IPS-NIHi11 (cell line): ENCODE results near the gene ENG.
A peak's percentile ranks its signal among the peaks of the same experiment; 100 is the strongest.
"Not testable (repeated sequence)": the region's sequence is repeated elsewhere in the genome, so short reads cannot be mapped to it uniquely, and the experiment has no call there.

Experiments
- DNase-seq: peaks from one replicate; pipeline ENCODE4 v3.0.0; 2012; ENCODE audit warnings: mixed read lengths, low spot score

Gene ENG

DNA sequence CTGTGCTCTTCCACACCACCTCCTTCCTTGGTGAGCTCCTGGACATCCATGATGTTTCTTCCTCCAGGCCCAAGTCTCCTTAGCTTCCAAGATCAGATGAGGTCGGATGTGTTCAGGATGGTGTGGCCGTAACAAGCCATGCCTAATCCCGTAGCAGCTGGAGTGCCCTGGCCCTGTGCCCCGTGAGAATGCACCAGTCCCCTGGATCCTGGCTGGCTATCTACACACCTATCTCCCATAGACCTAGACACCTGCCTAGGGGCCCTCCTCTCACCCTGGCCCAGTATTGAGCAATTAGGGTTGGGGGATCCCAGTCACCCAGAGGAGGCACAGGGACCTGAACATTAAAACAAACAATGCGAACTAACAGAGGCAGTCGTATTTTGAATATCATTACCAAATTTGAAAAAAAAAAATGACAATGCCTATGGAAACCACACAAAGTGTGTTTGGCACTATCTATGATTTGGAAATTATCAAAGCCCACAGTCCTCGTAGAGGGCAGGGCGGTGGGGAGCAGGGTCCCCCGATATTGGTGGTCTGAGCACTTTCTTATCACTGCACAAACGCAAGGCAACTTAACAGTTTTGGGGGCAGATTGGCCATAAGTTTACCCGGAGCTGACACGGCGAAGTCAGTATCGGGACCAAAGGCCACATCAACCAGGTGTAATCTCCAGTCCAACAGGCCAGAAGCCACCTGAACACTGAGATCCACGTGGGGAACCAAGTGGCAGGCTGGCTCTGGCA is 13.2 kb downstream of the ENG start:
- no peak for DNase-seq

DNA sequence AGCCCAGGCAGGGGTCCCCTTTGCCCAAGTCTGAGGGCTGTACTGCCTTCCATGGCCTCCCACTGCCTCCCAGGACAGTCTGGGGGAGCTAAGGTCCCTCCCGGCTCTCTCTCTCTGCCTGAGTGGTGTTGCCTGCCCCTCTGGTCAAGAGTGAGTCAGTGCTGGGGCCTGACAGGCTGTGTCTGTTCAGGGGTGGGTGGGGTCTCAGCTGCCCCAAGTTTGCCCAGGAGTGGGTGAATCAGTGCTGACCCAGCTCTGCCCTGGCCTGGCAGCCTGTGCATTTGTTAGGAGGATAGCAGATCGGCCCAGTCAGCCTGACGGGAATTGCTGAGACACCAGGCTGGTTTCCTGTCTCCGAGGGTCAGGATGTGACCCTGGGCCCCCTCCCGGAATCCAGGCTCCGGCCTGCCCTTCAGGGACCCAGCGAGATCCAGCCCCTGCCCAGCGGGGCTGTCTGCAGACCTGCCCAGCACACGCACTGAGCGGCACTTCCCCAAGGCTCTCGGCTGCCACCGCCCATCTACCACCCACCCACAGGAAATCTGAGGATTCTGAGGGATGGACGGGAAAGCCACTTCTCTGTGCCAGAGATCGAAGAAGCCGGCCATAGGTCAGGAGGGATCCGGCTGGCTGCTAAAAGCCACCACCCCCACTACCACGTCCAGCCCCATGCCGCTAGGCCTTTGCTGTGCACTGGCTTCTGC is 15.9 kb downstream of the ENG start:
- DNase-seq, result no peak

DNA sequence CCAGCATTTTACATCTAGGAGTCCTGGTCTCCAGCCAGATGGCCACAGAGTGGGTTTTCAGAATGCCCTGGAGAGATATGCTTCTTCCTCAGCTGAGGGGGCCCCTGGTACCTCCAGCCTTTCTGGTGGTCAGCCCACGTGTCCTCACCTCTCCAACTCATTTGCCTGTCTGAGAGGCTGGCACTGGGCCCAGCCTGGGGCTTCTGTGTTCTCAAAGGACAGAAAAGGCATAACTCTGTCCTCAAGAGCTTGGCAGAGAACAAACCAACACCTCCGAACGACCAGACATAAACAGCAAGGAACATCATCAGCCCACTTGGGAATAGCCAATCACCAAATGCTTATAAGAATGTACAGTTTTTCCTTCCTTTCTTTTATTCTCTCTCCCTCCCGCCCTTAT is 17.1 kb downstream of the ENG start:
- DNase-seq, result no peak

- not testable (repeated sequence) for DNase-seq
Measured at GRCh38 chr9:127836561-127836960, 17.9 kb downstream of the ENG start.

DNA sequence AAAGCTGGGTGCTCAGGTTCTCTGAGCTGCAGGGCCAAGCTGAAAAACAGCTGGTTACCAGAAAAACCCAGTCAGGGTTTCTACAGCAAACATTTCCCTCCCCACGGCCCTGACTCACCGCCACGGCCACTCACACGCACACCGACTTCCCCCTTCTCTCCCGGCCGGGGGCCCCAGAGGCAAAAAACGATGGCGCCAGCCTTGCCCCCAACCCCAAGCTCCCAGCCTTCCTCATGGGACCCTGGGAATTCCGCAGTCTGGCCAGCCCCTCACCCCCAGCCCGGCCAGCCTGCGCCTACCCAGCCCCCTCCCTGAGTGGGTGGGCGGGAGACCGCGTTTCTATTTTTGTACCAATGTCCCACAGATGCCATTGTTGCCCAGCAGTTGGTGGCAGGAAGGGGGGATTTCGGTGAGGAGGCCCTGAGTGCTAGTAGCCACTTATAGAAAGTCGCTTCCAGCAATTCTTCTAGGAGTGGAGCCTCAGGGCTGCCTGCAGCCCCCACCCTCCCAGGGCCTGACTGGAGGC is 18.4 kb downstream of the ENG start:
- DNase-seq, result no peak

GRCh38 chr9:127833555-127833954 is 20.9 kb downstream of the ENG start:
- DNase-seq, result no peak

- DNase-seq, result no peak
Measured at GRCh38 chr9:127832248-127832647, 22.2 kb downstream of the ENG start.

DNA sequence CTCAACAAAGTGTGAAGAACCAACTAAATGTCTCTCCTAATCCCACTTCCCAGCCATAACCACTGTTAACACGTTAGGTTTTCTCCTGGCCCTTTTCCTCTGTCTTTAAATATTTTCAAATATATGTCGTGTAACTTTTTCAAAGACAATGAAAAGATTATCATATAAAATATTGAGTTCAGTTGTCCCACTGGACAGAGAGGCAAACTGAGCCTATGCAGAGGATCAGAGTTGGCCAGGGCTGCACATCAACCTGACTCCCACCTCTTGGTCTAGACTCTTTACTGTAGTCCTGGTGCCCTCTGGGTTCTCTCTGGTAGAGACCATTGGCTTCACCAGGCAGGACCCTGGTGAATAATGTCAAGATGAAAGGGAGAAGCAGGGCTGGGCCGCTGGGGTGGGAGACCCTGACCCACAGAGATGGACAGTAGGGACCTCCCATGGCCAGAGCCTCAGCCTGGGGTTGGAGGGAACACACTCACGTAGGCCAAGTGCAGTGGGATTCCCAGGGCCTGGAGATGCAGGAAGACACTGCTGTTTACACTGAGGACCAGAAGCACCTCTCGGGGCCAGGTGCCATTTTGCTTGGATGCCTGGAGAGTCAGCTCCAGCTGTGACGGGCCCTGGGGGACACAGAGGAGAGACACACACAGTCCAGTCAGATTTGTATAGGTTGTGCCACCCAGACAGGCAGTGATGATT is 25.1 kb downstream of the ENG start:
- DNase-seq, result no peak

DNA sequence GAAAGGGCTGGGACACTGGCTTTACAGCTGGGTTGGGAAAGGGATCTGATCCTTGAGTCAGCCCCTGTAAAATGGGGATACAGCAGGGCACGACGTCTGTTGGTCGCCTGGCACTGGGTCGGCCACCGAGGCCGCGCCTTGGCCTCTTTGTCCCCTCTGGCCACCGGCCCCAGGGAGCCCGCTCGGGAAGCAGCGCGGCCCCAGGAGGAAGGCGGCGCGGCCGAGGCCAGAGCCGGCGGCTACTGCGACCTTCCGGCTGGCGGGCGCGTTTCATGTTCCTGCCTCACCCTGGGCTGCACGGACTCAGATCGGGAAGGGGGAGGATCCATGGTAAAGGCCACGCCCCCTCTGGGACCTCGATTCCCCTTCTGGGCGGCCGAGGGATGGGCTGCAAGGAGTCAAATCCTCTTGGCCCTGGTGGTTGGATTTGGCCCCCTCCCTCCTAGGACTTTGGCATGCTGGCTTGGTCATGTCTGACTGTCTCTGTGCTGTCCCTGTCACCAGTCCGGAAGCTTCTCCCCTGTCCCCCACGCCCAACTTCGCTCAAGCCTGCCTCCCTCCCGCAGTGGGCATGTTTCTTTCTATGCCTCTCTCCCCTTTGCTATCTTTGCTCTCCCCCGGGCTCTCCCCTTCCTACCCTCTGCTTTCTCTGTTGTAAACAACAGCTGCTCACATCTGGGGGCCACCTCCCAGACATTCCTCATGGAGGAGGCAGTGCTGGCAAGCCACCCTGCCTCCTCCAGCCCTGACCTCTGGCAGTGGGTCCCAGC is 26.0 kb downstream of the ENG start:
- peak; percentile 98 for DNase-seq

DNA sequence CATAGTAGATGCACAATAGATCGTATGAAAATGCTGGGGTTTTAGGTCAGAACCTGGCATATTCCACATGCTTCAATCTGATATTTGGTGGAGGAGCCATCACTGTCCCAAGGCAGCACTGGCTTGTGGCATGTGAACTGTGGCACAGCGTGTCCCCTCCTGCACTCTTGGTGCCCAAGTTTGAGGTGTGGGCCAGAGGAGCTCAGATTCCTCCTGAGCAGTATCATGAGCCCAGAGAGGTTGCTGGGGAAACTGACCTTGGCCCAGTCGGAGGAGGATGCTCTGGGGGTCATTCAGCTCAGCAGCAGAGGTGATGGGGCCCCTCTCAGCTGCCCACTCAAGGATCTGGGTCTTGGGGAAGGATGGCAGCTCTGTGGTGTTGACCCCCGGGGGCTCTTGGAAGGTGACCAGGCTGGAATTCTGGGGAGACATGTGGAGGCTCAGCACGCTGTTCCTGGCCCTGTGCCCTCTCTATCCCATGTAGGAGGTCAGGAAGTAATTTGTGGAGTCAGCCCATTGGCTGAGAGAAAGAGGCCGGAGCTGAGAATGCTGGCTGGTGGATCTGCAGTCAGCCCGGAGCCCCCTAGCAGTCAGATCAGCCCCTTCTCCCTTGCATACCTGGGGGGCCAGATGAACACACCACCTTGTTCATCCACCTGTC is 28.1 kb downstream of the ENG start:
- no peak for DNase-seq

- peak; percentile 89 for DNase-seq
Measured at GRCh38 chr9:127825319-127826051, 29.0 kb downstream of the ENG start.

DNA sequence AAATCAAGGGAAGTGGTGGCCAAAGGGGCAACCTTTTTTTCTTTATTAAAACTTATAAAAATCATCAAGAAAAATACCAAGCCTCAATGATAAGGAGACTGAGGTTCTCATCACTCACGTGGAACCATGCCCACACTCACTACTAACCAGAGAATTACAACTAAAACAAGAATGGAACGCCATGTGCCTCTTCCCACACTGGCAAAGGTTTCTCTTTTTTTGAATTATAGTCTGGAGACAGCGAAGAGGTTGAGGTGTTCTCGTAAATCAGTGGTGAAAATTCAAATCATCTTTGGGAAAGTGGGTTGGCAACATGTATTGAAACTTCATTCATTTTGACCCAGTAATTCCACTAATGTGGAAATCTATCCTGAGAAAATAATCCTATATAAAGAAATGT is 32.4 kb downstream of the ENG start:
- DNase-seq, result no peak

DNA sequence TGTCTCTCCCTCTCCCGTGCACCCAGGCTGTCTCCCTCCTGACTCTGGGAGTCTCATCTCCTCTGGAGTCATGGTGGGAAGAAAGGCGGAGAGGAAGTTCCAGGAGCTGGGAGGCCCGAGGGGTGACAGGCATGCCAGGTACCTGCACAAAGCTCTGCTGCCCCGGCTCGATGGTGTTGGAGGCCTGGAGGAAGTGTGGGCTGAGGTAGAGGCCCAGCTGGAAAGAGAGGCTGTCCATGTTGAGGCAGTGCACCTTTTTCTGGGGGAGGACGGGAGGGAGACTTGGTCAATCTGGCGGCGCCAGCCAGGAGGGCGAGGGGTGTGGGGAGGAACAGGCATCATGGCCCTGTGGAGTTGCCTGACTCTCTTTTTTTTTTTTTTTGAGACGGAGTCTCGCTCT is 35.9 kb downstream of the ENG start:
- DNase-seq, result no peak

- no peak for DNase-seq
Measured at GRCh38 chr9:127817881-127818434, 36.5 kb downstream of the ENG start.

- no peak for DNase-seq
Measured at GRCh38 chr9:127816728-127817127, 37.7 kb downstream of the ENG start.

DNA sequence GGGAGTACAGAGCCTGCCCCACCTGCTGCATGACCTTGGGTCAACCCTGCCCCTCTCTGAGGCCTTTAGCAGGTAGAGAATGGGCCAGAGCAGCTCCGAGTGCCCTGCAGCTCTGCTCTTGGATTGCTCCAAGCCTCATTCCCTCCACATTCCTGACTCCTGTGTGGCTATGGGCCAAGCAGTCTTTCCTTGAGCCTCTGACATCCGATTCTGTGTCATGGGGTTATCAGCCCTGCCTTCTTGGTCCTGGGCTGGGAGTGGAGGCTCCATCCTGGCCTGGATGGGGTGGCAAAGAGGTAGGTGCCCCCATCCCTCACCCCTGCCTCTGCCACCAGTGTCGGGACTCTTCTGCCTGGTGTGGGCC is 38.1 kb downstream of the ENG start:
- no peak for DNase-seq

- DNase-seq, result no peak
Measured at GRCh38 chr9:127815512-127816361, 38.7 kb downstream of the ENG start.

GRCh38 chr9:127814619-127815511 is 39.6 kb downstream of the ENG start:
- no peak for DNase-seq
